T-cell (primary cell): ENCODE results near the gene IKZF1. TPM values are rescaled to one million over a fixed set of nuclear protein-coding genes. Genes with fewer than 3 reads are reported as not detected.

Experiments used
- ATAC-seq, 4 experiments: fragments of 200-7000 bp in 3 of 4; fragments of 150-1000 bp in 1 of 4; cut with Tn5 transposase; replicated peaks in 1 of 4; 1 replicate in 3 of 4; 2 replicates in 1 of 4; pipeline ENCODE4 v1.10.0; 2021; ENCODE audit warnings: moderate library complexity in 3 of 4, mild to moderate bottlenecking in 2 of 4, moderate number of reproducible peaks in 1 of 4
- CTCF ChIA-PET, 2 donors: fragments of 300-600 bp; sonication (Branson Sonifier 250); formaldehyde crosslinking; loops; one replicate each; lab custom pipeline; 2022; ENCODE audit warnings: antibody characterized with exemption in 2 of 2; lab: Charles Lee
- POLR2A ChIA-PET, 2 donors: fragments of 300-600 bp; sonication (Branson Sonifier 250); formaldehyde crosslinking; loops; one replicate each; lab custom pipeline; 2022; ENCODE audit warnings: antibody characterized with exemption in 2 of 2; lab: Charles Lee
- DNase-seq, 35 experiments: peaks; one replicate each; pipeline versions ENCODE4 v3.0.0 to v3.0.0-alpha.2; 2013 to 2023
- H3K27ac ChIP-seq: one replicate; pipeline ENCODE4 v1.5.1; 2013; ENCODE audit warnings: low read length
- H3K27me3 ChIP-seq, 2 experiments: replicated peaks in 1 of 2; 1 replicate in 1 of 2; 2 replicates in 1 of 2; pipeline versions ENCODE4 v1.6.1 to v1.7.0; 2013; ENCODE audit warnings: low read length in 1 of 2, mixed read lengths in 1 of 2; ENCODE audit not compliant: control insufficient read depth in 2 of 2, insufficient read depth in 2 of 2; ENCODE audit errors: extremely low read depth in 1 of 2
- H3K36me3 ChIP-seq, 2 donors: 1 replicate in 1 of 2; 2 replicates in 1 of 2; pipeline versions ENCODE4 v1.6.1 to v1.7.0; 2013; ENCODE audit warnings: low read length in 1 of 2; ENCODE audit not compliant: control insufficient read depth in 2 of 2, insufficient read depth in 1 of 2; ENCODE audit errors: extremely low read depth in 1 of 2
- H3K4me1 ChIP-seq, 2 experiments: 1 replicate in 1 of 2; 2 replicates in 1 of 2; pipeline versions ENCODE4 v1.6.1 to v1.7.0; 2013; ENCODE audit warnings: low read length in 2 of 2, mixed read lengths in 1 of 2; ENCODE audit not compliant: insufficient read depth in 2 of 2, control insufficient read depth in 1 of 2; ENCODE audit errors: extremely low read depth in 1 of 2
- H3K4me3 ChIP-seq, 2 donors: 1 replicate in 1 of 2; 2 replicates in 1 of 2; pipeline versions ENCODE4 v1.5.1 to v1.7.0; 2013; ENCODE audit warnings: mild to moderate bottlenecking in 2 of 2, low read length in 1 of 2, moderate library complexity in 1 of 2; ENCODE audit not compliant: control insufficient read depth in 1 of 2; ENCODE audit errors: extremely low read depth in 1 of 2
- H3K9me3 ChIP-seq: 2 replicates; pipeline ENCODE4 v1.7.0; 2013
- H3K27ac Mint-ChIP-seq, 2 donors: one replicate each; pipeline ENCODE4 v1.8.0; 2020 to 2021; ENCODE audit warnings: mild to moderate bottlenecking in 2 of 2, mixed read lengths in 2 of 2
- H3K27me3 Mint-ChIP-seq, 2 donors: one replicate each; pipeline ENCODE4 v1.8.0; 2021 to 2022; ENCODE audit warnings: mixed read lengths in 2 of 2
- H3K36me3 Mint-ChIP-seq: one replicate; pipeline ENCODE4 v1.8.0; 2021; ENCODE audit warnings: mixed read lengths
- H3K4me1 Mint-ChIP-seq, 3 donors: one replicate each; pipeline ENCODE4 v1.8.0; 2020 to 2022; ENCODE audit warnings: mixed read lengths in 3 of 3, mild to moderate bottlenecking in 1 of 3
- H3K4me3 Mint-ChIP-seq, 3 donors: one replicate each; pipeline ENCODE4 v1.8.0; 2020 to 2022; ENCODE audit warnings: mild to moderate bottlenecking in 3 of 3, mixed read lengths in 3 of 3, moderate library complexity in 3 of 3
- H3K9me3 Mint-ChIP-seq, 3 donors: one replicate each; pipeline ENCODE4 v1.8.0; 2020 to 2022; ENCODE audit warnings: mixed read lengths in 3 of 3
- WGBS: methylation state at CpG from one replicate; pipeline ENCODE4 v1.1.5; 2013; ENCODE audit warnings: missing lambda C conversion rate; ENCODE audit not compliant: insufficient coverage; 5-methylcytosine and 5-hydroxymethylcytosine counted together
- total RNA-seq, 35 experiments: library from RNA in 6 of 35; stranded (reverse) in 6 of 35; fragments of 120-200 nt in 1 of 35; gene quantifications; one replicate each; pipeline versions ENCODE4 v1.2.1 to v1.2.4 and lab custom pipeline; 2013 to 2026

Gene IKZF1
- total RNA-seq, 5 donors from 2014 or later (not counting 1 experiment from before 2014, with no cell fraction given): 429 to 525 (median 494) TPM

GRCh38 chr7:50276483-50276882 is 28.0 kb upstream of the IKZF1 start:
- H3K4me1 Mint-ChIP-seq: peaks cover 50 to 67% (median 61%) of the 10 kb centered on the region in 3 donors
- ChIA-PET POLR2A (interaction anchor here (0.6 kb wide), 2 partner anchors 11 to 141 kb away, joined by 3 to 5 read pairs; no protein-coding TSS in a partner anchor), CTCF (interaction anchor here in 1 of 2 donors (0.7 to 1.4 kb wide), 2 partner anchors 9 to 15 kb away, joined by 3 read pairs; no protein-coding TSS in a partner anchor)
- no peaks in the 10 kb centered on the region for H3K27me3 Mint-ChIP-seq
- H3K9me3 Mint-ChIP-seq: peaks cover 0 to 4% (median 0%) of the 10 kb centered on the region in 3 donors
- DNase-seq: no peak
- no peak overlapping the region for H3K4me3 ChIP-seq
- H3K9me3 ChIP-seq: no peaks in the 10 kb centered on the region
- H3K36me3 ChIP-seq: no peaks in the 10 kb centered on the region
- H3K36me3 Mint-ChIP-seq: no peaks in the 10 kb centered on the region
- H3K27ac ChIP-seq: no peak overlapping the region
- H3K4me3 Mint-ChIP-seq: no peak overlapping the region
- peaks cover 17 to 22% of the 10 kb centered on the region in 2 experiments for H3K4me1 ChIP-seq
- no peak for ATAC-seq
- H3K27ac Mint-ChIP-seq: no peak overlapping the region
- no peaks in the 10 kb centered on the region for H3K27me3 ChIP-seq
- WGBS: no CpG with 5 or more reads among the region's 1 CpG

GRCh38 chr7:50278120-50278519 is 26.4 kb upstream of the IKZF1 start:
- Mint-ChIP-seq H3K27me3 (no peaks in the 10 kb centered on the region), H3K9me3 (peaks cover 0 to 4% (median 0%) of the 10 kb centered on the region in 3 donors), H3K4me3 (no peak overlapping the region), H3K4me1 (peaks cover 51 to 64% (median 61%) of the 10 kb centered on the region in 3 donors), H3K27ac (no peak overlapping the region), H3K36me3 (no peaks in the 10 kb centered on the region)
- ChIA-PET POLR2A (no interaction called here), CTCF (no interaction called here)
- DNase-seq (no peak), ATAC-seq (no peak)
- Histone ChIP-seq H3K27ac (no peak overlapping the region), H3K9me3 (no peaks in the 10 kb centered on the region), H3K4me1 (peaks cover 22 to 28% of the 10 kb centered on the region in 2 experiments), H3K36me3 (no peaks in the 10 kb centered on the region), H3K27me3 (no peaks in the 10 kb centered on the region), H3K4me3 (no peak overlapping the region)

GRCh38 chr7:50281680-50282445 is 22.7 kb upstream of the IKZF1 start:
- ChIA-PET POLR2A (interaction anchor here (0.7 to 0.8 kb wide), 3 partner anchors 16 to 219 kb away, joined by 5 to 10 read pairs (median 8); no protein-coding TSS in a partner anchor), CTCF (interaction anchor here (0.6 to 0.7 kb wide), 3 partner anchors 13 to 69 kb away, joined by 3 to 6 read pairs (median 5); no protein-coding TSS in a partner anchor)
- ATAC-seq (peak; percentile 66 to 91 (median 82)), DNase-seq (peak in 1 of 35 experiments; percentile 42)
- Histone ChIP-seq H3K27ac (peak overlapping the region; percentile 56), H3K9me3 (no peaks in the 10 kb centered on the region), H3K27me3 (no peaks in the 10 kb centered on the region), H3K4me3 (peak overlapping the region in 1 of 2 donors; percentile 52), H3K4me1 (peaks cover 20 to 43% of the 10 kb centered on the region in 2 experiments), H3K36me3 (no peaks in the 10 kb centered on the region)
- WGBS: 69% methylated on average over 7 of the region's 12 CpGs
- peak overlapping the region; percentile 88 to 97 for H3K27ac Mint-ChIP-seq
- H3K4me1 Mint-ChIP-seq: peaks cover 53 to 60% (median 54%) of the 10 kb centered on the region in 3 donors
- H3K9me3 Mint-ChIP-seq: peaks cover 0 to 4% (median 0%) of the 10 kb centered on the region in 3 donors
- peak overlapping the region; percentile 53 to 74 (median 58) for H3K4me3 Mint-ChIP-seq
- no peaks in the 10 kb centered on the region for H3K27me3 Mint-ChIP-seq
- no peaks in the 10 kb centered on the region for H3K36me3 Mint-ChIP-seq

GRCh38 chr7:50282813-50283605 is 21.5 kb upstream of the IKZF1 start:
- Histone ChIP-seq H3K9me3 (no peaks in the 10 kb centered on the region), H3K27ac (peak overlapping the region; percentile 30), H3K4me3 (no peak overlapping the region), H3K4me1 (peaks cover 20 to 43% of the 10 kb centered on the region in 2 experiments), H3K36me3 (no peaks in the 10 kb centered on the region), H3K27me3 (no peaks in the 10 kb centered on the region)
- Mint-ChIP-seq H3K27ac (peak overlapping the region; percentile 33 to 97), H3K36me3 (no peaks in the 10 kb centered on the region), H3K27me3 (no peaks in the 10 kb centered on the region), H3K4me1 (peaks cover 51 to 53% (median 53%) of the 10 kb centered on the region in 3 donors), H3K9me3 (peaks cover 0 to 4% (median 0%) of the 10 kb centered on the region in 3 donors), H3K4me3 (peak overlapping the region in 2 of 3 donors; percentile 58 to 74)
- ATAC-seq (no peak), DNase-seq (no peak)
- ChIA-PET CTCF (no interaction called here), POLR2A (interaction anchor here (0.7 to 0.8 kb wide), 2 partner anchors 14 to 39 kb away, joined by 5 to 10 read pairs; no protein-coding TSS in a partner anchor)
- 86% methylated on average over 9 of the region's 11 CpGs for WGBS

- peak overlapping the region; percentile 23 to 97 for H3K27ac Mint-ChIP-seq
- Histone ChIP-seq H3K27me3 (no peaks in the 10 kb centered on the region), H3K4me1 (peaks cover 20 to 43% of the 10 kb centered on the region in 2 experiments), H3K27ac (no peak overlapping the region), H3K36me3 (no peaks in the 10 kb centered on the region), H3K9me3 (no peaks in the 10 kb centered on the region), H3K4me3 (no peak overlapping the region)
- ChIA-PET CTCF (no interaction called here), POLR2A (no interaction called here)
- peaks cover 0 to 3% (median 0%) of the 10 kb centered on the region in 3 donors for H3K9me3 Mint-ChIP-seq
- H3K4me3 Mint-ChIP-seq: peak overlapping the region in 1 of 3 donors; percentile 58
- peaks cover 51 to 52% (median 51%) of the 10 kb centered on the region in 3 donors for H3K4me1 Mint-ChIP-seq
- no peaks in the 10 kb centered on the region for H3K36me3 Mint-ChIP-seq
- no peak for ATAC-seq
- H3K27me3 Mint-ChIP-seq: no peaks in the 10 kb centered on the region
- WGBS: no CpG with 5 or more reads among the region's 4 CpGs
- DNase-seq: no peak
These were observed 20.8 kb upstream of the IKZF1 start for GRCh38 chr7:50283731-50284130.

GRCh38 chr7:50284296-50284695 is 20.2 kb upstream of the IKZF1 start:
- DNase-seq (no peak), ATAC-seq (no peak)
- Mint-ChIP-seq H3K9me3 (no peaks in the 10 kb centered on the region), H3K27me3 (no peaks in the 10 kb centered on the region), H3K4me1 (peaks cover 48 to 51% (median 50%) of the 10 kb centered on the region in 3 donors), H3K36me3 (no peaks in the 10 kb centered on the region), H3K27ac (peak overlapping the region; percentile 20 to 79), H3K4me3 (no peak overlapping the region)
- no peaks in the 10 kb centered on the region for H3K9me3 ChIP-seq
- no peak overlapping the region for H3K4me3 ChIP-seq
- no CpG with 5 or more reads among the region's 3 CpGs for WGBS
- POLR2A ChIA-PET: interaction anchor here (0.5 kb wide), 2 partner anchors 58 to 93 kb away, joined by 3 to 4 read pairs; no protein-coding TSS in a partner anchor
- H3K27ac ChIP-seq: no peak overlapping the region
- peaks cover 20 to 43% of the 10 kb centered on the region in 2 experiments for H3K4me1 ChIP-seq
- H3K27me3 ChIP-seq: no peaks in the 10 kb centered on the region
- CTCF ChIA-PET: no interaction called here
- no peaks in the 10 kb centered on the region for H3K36me3 ChIP-seq
